HCEC 1CT (cell line): ENCODE measurements around the gene IQSEC1.
"Not testable (repeated sequence)": the region's sequence is repeated elsewhere in the genome, so short reads cannot be mapped to it uniquely, and the experiment has no call there.

Experiments
- DNase-seq: peaks from one replicate; pipeline ENCODE4 v3.0.0-alpha.2; 2017

IQSEC1 gene

DNA sequence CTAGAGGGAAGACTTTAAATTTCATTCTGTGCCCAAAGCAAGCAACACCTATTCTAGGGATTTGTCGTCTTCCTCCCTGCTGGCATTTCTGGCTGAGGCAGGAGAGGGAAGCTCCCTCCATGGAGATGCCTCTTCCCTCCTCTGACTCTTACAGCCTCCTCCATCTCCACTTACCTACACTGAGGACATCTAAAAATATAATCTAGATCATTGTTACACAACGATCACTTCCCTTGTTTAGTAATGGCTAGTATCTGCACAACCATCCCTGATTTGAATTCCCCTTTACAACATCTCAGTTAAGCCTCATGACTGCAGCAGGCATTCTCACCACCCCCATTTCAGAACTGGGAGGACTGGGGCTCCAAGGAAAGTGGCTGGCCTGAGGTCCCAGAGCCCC lies 219.4 kb downstream of the IQSEC1 start:
- not testable (repeated sequence) for DNase-seq

DNA sequence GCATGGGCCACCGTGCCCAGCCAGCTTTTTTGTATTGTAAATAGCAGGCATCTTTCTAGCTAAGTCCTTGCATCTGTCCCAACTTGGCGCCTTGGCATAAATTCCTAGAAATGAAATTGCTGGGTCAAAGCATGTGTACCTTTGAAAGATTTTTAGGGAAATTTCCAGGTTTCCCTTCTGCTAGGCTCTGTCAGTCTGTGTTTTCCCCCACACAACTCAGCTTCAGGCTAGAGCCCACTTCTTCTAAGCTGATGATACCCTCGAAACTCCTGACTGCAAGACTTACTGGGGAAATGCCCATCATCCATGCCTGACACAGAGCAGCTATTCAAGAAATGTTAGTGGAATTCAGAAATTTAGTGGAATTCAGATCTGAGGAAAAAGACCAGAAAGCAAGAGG lies 221.0 kb downstream of the IQSEC1 start:
- DNase-seq, result no peak
